ENCODE data around the gene ARID1B. TPM values are rescaled to one million over a fixed set of nuclear protein-coding genes. Genes with fewer than 3 reads are reported as not detected.

Gene ARID1B
- total RNA-seq, 1 donor from 2014 or later: 59.3 TPM

GRCh38 chr6:157246771-157247484, 469.8 kb downstream of the ARID1B start:
- Mint-ChIP-seq H3K27me3 (ENCODE audit: low read depth) (peaks cover 3% of the 10 kb centered on the region), H3K4me1 (ENCODE audit: low read depth) (peaks cover 14% of the 10 kb centered on the region)

GRCh38 chr6:157248264-157248663, 471.1 kb downstream of the ARID1B start:
- H3K4me1 Mint-ChIP-seq (ENCODE audit: low read depth): peaks cover 14% of the 10 kb centered on the region
- peaks cover 3% of the 10 kb centered on the region for H3K9me3 Mint-ChIP-seq (ENCODE audit: low read depth)
- no peak overlapping the region for H3K4me3 Mint-ChIP-seq (ENCODE audit: unreplicated experiment)
- no peak for TF ChIP-seq CTCF (IDR thresholded peaks at IDR 0.05)
- H3K27me3 Mint-ChIP-seq (ENCODE audit: low read depth): peaks cover 5% of the 10 kb centered on the region
- H3K36me3 Mint-ChIP-seq (ENCODE audit: low read depth): no peaks in the 10 kb centered on the region
- no peak overlapping the region for H3K27ac Mint-ChIP-seq (ENCODE audit: unreplicated experiment)
- no peak for DNase-seq (ENCODE audit: low spot score)

More at GRCh38 chr6:157246771-157247484, 469.8 kb downstream of the ARID1B start:
- H3K27ac Mint-ChIP-seq (ENCODE audit: unreplicated experiment): no peak overlapping the region
- H3K9me3 Mint-ChIP-seq (ENCODE audit: low read depth): peaks cover 3% of the 10 kb centered on the region
- no peak for DNase-seq (ENCODE audit: low spot score)
- no peak overlapping the region for H3K4me3 Mint-ChIP-seq (ENCODE audit: unreplicated experiment)
- TF ChIP-seq CTCF (IDR thresholded peaks at IDR 0.05): no peak
- H3K36me3 Mint-ChIP-seq (ENCODE audit: low read depth): no peaks in the 10 kb centered on the region

- DNase-seq (ENCODE audit: low spot score): no peak
- no peak overlapping the region for H3K4me3 Mint-ChIP-seq (ENCODE audit: unreplicated experiment)
- H3K27me3 Mint-ChIP-seq (ENCODE audit: low read depth): peaks cover 8% of the 10 kb centered on the region
- no peaks in the 10 kb centered on the region for H3K36me3 Mint-ChIP-seq (ENCODE audit: low read depth)
- H3K4me1 Mint-ChIP-seq (ENCODE audit: low read depth): peaks cover 6% of the 10 kb centered on the region
- no peaks in the 10 kb centered on the region for H3K9me3 Mint-ChIP-seq (ENCODE audit: low read depth)
- H3K27ac Mint-ChIP-seq (ENCODE audit: unreplicated experiment): no peak overlapping the region
- TF ChIP-seq CTCF (IDR thresholded peaks at IDR 0.05): no peak
Measured at GRCh38 chr6:157249826-157250225, 472.6 kb downstream of the ARID1B start.

- Mint-ChIP-seq H3K36me3 (ENCODE audit: low read depth) (no peaks in the 10 kb centered on the region), H3K27me3 (ENCODE audit: low read depth) (peaks cover 10% of the 10 kb centered on the region), H3K9me3 (ENCODE audit: low read depth) (no peaks in the 10 kb centered on the region), H3K4me3 (ENCODE audit: unreplicated experiment) (no peak overlapping the region), H3K4me1 (ENCODE audit: low read depth) (no peaks in the 10 kb centered on the region), H3K27ac (ENCODE audit: unreplicated experiment) (no peak overlapping the region)
- TF ChIP-seq CTCF (IDR thresholded peaks at IDR 0.05): no peak
- no peak for DNase-seq (ENCODE audit: low spot score)
Measured at GRCh38 chr6:157251586-157252247, 474.5 kb downstream of the ARID1B start.

GRCh38 chr6:157253017-157253416, 475.8 kb downstream of the ARID1B start:
- DNase-seq (ENCODE audit: low spot score): no peak
- Mint-ChIP-seq H3K4me3 (ENCODE audit: unreplicated experiment) (no peak overlapping the region), H3K9me3 (ENCODE audit: low read depth) (no peaks in the 10 kb centered on the region), H3K36me3 (ENCODE audit: low read depth) (no peaks in the 10 kb centered on the region), H3K27me3 (ENCODE audit: low read depth) (peaks cover 13% of the 10 kb centered on the region), H3K4me1 (ENCODE audit: low read depth) (no peaks in the 10 kb centered on the region), H3K27ac (ENCODE audit: unreplicated experiment) (no peak overlapping the region)
- no peak for TF ChIP-seq CTCF (IDR thresholded peaks at IDR 0.05)

All from chondrocyte (in vitro differentiated cells).